HL-60 (cell line): ENCODE data around the gene PAX5.

Experiments used
- DNase-seq, 2 experiments: peaks; one replicate each; pipeline ENCODE4 v3.0.0-alpha.2; 2010 to 2020; ENCODE audit warnings: low read depth in 1 of 2, low spot score in 1 of 2
- H3K27ac ChIP-seq: fragments of 250-450 bp; sonication (Bioruptor Pico); replicated peaks from 2 replicates; pipeline ENCODE4 v1.5.1; 2020; ENCODE audit warnings: mild to moderate bottlenecking, moderate library complexity
- H3K27me3 ChIP-seq: fragments of 250-450 bp; sonication (Bioruptor Pico); 2 replicates; pipeline ENCODE4 v1.5.1; 2021; ENCODE audit warnings: mild to moderate bottlenecking, moderate library complexity; ENCODE audit not compliant: insufficient read depth, poor library complexity, severe bottlenecking
- H3K4me3 ChIP-seq: replicated peaks from 2 replicates; pipeline ENCODE4 v1.5.1; 2011; ENCODE audit warnings: mild to moderate bottlenecking, control low read depth, low read length; ENCODE audit not compliant: insufficient read depth
- GABPA ChIP-seq: IDR thresholded peaks from 2 replicates; pipeline ENCODE4 v1.6.1; 2012; ENCODE audit warnings: low read depth
- POLR2AphosphoS5 ChIP-seq: IDR thresholded peaks from 2 replicates; pipeline ENCODE4 v1.6.1; 2012; ENCODE audit warnings: low read depth
- REST ChIP-seq: IDR thresholded peaks from 2 replicates; pipeline ENCODE4 v1.6.1; 2012; ENCODE audit warnings: low read depth; ENCODE audit not compliant: insufficient replicate concordance
- SPI1 ChIP-seq: IDR thresholded peaks from 2 replicates; pipeline ENCODE4 v1.6.1; 2012; ENCODE audit warnings: low read depth, mild to moderate bottlenecking, borderline replicate concordance
- TF ChIP-seq, protein P1 (sequence below): IDR thresholded peaks from one replicate; pipeline ENCODE4 v1.5.1; 2011; ENCODE audit warnings: low read length, control low read depth, inconsistent platforms; ENCODE audit not compliant: insufficient read depth

Gene PAX5

GRCh38 chr9:36837431-36838405 is 196.3 kb downstream of the PAX5 start:
- Histone ChIP-seq H3K4me3 (no peak overlapping the region), H3K27me3 (peaks cover 5% of the 10 kb centered on the region), H3K27ac (no peak overlapping the region)
- no peak for TF ChIP-seq SPI1
- no peak for TF ChIP-seq POLR2AphosphoS5
- TF ChIP-seq REST: no peak
- no peak for TF ChIP-seq GABPA
- TF ChIP-seq, protein P1, sequence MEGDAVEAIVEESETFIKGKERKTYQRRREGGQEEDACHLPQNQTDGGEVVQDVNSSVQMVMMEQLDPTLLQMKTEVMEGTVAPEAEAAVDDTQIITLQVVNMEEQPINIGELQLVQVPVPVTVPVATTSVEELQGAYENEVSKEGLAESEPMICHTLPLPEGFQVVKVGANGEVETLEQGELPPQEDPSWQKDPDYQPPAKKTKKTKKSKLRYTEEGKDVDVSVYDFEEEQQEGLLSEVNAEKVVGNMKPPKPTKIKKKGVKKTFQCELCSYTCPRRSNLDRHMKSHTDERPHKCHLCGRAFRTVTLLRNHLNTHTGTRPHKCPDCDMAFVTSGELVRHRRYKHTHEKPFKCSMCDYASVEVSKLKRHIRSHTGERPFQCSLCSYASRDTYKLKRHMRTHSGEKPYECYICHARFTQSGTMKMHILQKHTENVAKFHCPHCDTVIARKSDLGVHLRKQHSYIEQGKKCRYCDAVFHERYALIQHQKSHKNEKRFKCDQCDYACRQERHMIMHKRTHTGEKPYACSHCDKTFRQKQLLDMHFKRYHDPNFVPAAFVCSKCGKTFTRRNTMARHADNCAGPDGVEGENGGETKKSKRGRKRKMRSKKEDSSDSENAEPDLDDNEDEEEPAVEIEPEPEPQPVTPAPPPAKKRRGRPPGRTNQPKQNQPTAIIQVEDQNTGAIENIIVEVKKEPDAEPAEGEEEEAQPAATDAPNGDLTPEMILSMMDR: no peak
- no peak for DNase-seq

DNA sequence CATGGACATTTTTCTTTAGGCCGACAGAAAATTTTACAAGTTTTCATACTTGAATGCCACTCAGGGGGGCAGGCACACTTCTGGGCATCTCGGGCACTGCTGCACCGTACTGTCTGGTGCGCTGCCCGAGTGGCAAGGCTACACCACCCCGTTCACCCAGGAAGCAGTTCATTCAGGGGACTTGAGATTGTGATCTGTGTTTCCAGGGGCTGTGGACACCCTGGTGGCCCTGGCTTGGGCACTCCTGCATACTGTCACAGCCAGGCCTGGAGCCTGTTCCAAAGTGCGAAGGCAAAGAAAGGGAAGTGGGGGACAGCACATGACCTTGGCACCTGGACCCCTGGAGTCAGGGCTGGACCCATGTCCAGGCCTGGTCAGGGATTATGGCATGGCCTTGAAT is 197.6 kb downstream of the PAX5 start:
- Histone ChIP-seq H3K4me3 (no peak overlapping the region), H3K27ac (no peak overlapping the region), H3K27me3 (no peaks in the 10 kb centered on the region)
- DNase-seq: no peak
- TF ChIP-seq GABPA (no peak), POLR2AphosphoS5 (no peak), REST (no peak), SPI1 (no peak)
- TF ChIP-seq, protein P1: no peak

DNA sequence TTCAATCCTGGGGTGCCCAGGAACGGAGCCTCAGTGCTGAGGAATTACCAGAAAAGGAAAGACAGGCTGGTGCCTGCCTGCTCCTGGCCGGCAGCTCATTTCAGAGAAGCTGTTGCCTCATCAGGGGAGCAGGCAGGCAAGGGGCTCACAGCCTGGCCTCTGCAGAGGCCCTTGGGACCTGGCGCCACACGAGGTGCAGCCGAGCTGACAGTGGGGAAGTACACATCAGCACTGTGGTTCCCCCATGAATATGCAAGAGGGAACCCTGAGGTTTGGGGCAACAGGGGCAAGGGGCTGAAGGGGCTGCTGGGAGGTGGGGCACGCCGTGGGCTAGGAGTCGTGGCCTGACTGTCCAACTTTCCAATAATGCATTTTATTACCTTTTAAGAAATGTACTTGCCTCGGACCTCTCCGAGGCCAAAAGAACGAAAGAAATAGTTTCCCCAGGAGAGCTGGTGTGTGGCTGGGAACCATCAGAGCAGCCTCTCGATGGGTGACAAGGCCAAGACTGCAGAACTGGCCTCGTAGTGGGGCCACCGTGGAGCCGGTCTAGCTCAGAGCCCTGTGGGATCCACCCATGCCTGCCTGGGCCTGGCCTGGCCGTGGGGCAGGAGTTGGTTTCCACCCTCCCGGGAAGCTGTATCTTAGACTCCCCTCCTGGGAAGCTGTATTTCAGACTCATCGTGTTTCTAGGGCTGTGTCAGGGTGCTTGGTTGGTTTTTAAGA is 198.6 kb downstream of the PAX5 start:
- TF ChIP-seq, protein P1: no peak
- TF ChIP-seq REST (no peak), POLR2AphosphoS5 (no peak), GABPA (no peak), SPI1 (no peak)
- no peak overlapping the region for H3K27ac ChIP-seq
- DNase-seq: no peak
- H3K27me3 ChIP-seq: no peaks in the 10 kb centered on the region
- H3K4me3 ChIP-seq: no peak overlapping the region
